Measurements from ENCODE around the gene ZACN. TPM values are rescaled to one million over a fixed set of nuclear protein-coding genes. Genes with fewer than 3 reads are reported as not detected.

The ZACN gene
- total and polyA plus RNA-seq, 2 donors (not counting 3 experiments of a cell fraction or from before 2014, with no cell fraction given), result 0.18 TPM; not detected in 1

GRCh38 chr17:76038050-76038449, 40.9 kb upstream of the ZACN start:
- H3K27me3 ChIP-seq (ENCODE audit: control insufficient read depth in 2 of 2, insufficient read depth in 2 of 2, low read length in 2 of 2), result no peaks in the 10 kb centered on the region
- peaks cover 15 to 34% of the 10 kb centered on the region in 2 experiments for H3K36me3 ChIP-seq (ENCODE audit: control insufficient read depth in 2 of 2, extremely low read depth in 1 of 2, insufficient read depth in 2 of 2, low read length in 2 of 2)
- dilution Hi-C loops (cut with MboI; ENCODE audit: extremely low pct_ligation_motif_present, low sequenced_read_pairs), result no loop called here
- BruUV-seq (replicated peaks), result no TSS peak
- FAIRE-seq (no peak), DNase-seq (ENCODE audit: low read depth, low spot score) (no peak)
- no peaks in the 10 kb centered on the region for H3K9me3 ChIP-seq (replicated peaks; ENCODE audit: control insufficient read depth, insufficient read depth, low read length)
- TF ChIP-seq JUN (IDR thresholded peaks at IDR 0.05; ENCODE audit: borderline replicate concordance, insufficient read depth, insufficient read length, low read depth) (no peak), MYC (IDR thresholded peaks at IDR 0.05; ENCODE audit: low read depth, low read length) (no peak), EZH2 (IDR thresholded peaks at IDR 0.05; ENCODE audit: borderline replicate concordance, low read depth, low read length, severe bottlenecking) (no peak), POLR2AphosphoS5 (IDR thresholded peaks at IDR 0.05; ENCODE audit: insufficient read depth, low read depth, low read length) (no peak), MAX (IDR thresholded peaks at IDR 0.05; ENCODE audit: insufficient read depth, insufficient read length) (no peak), POLR2A (IDR thresholded peaks at IDR 0.05; ENCODE audit: low read depth, low read length) (no peak), CTCF (IDR thresholded peaks at IDR 0.05; ENCODE audit: extremely low read depth in 1 of 2, insufficient read depth in 1 of 2, low read depth in 1 of 2, low read length in 2 of 2) (no peak), GATA2 (IDR thresholded peaks at IDR 0.05; ENCODE audit: insufficient read depth, insufficient read length, low read depth, low read length) (no peak), FOS (IDR thresholded peaks at IDR 0.05; ENCODE audit: borderline replicate concordance, insufficient read depth, low read length) (no peak)
- H3K4me3 ChIP-seq (replicated peaks in 1 of 3; ENCODE audit: insufficient read depth in 1 of 3, low read depth in 1 of 3, low read length in 3 of 3), result no peak overlapping the region
- H3K4me1 ChIP-seq (ENCODE audit: control insufficient read depth, extremely low read depth, insufficient read depth, low read length), result no peaks in the 10 kb centered on the region
- intact Hi-C loops (cut with micrococcal nuclease), result no loop called here
- no peak overlapping the region for H2AFZ ChIP-seq (ENCODE audit: low read depth, low read length)
- ChIA-PET POLR2A (no interaction called here), CTCF (interaction anchor here (1.0 kb wide), 1 partner anchor 24 kb away, joined by 4 read pairs; no protein-coding TSS in a partner anchor)
- no peak overlapping the region for H3K4me2 ChIP-seq (ENCODE audit: insufficient read depth, low read length)
- H3K9me1 ChIP-seq (replicated peaks; ENCODE audit: control insufficient read depth, extremely low read depth, insufficient read depth, low read length), result no peaks in the 10 kb centered on the region
- H3K27ac ChIP-seq (ENCODE audit: insufficient read depth, low read depth, low read length), result no peak overlapping the region
- H3K79me2 ChIP-seq (ENCODE audit: control insufficient read depth, insufficient read depth, low read length), result no peaks in the 10 kb centered on the region
- H3K9ac ChIP-seq (replicated peaks; ENCODE audit: extremely low read depth, insufficient read depth, low read length), result no peak overlapping the region
- H4K20me1 ChIP-seq (replicated peaks; ENCODE audit: control insufficient read depth, extremely low read depth, insufficient read depth, low read length), result no peaks in the 10 kb centered on the region

All from endothelial cell of umbilical vein (primary cell).